HG03457 (cell line): Measurements from ENCODE around the gene TMEM129.

Source experiments
- ATAC-seq: cut with Tn5 transposase; IDR thresholded peaks from one replicate; pipeline ENCODE4 v1.9.1; 2021; ENCODE audit warnings: moderate number of reproducible peaks; ENCODE audit not compliant: unreplicated experiment

TMEM129 gene

GRCh38 chr4:1722551-1723118, 1.5 kb upstream of the TMEM129 start:
- no peak for ATAC-seq

GRCh38 chr4:1721666-1722550, 785 bp upstream of the TMEM129 start:
- no peak for ATAC-seq

GRCh38 chr4:1720163-1720983, 750 bp downstream of the TMEM129 start:
- peak; percentile 7 for ATAC-seq

- no peak for ATAC-seq
These were observed 2.9 kb downstream of the TMEM129 start for GRCh38 chr4:1718095-1718850.

GRCh38 chr4:1717129-1718094, 3.7 kb downstream of the TMEM129 start:
- no peak for ATAC-seq

- no peak for ATAC-seq
These were observed 4.8 kb downstream of the TMEM129 start for GRCh38 chr4:1716065-1716945.

GRCh38 chr4:1715002-1715758, 5.9 kb downstream of the TMEM129 start:
- ATAC-seq: no peak

GRCh38 chr4:1714303-1715001, 6.7 kb downstream of the TMEM129 start:
- ATAC-seq: no peak

- no peak for ATAC-seq
These were observed 7.9 kb downstream of the TMEM129 start for GRCh38 chr4:1713003-1713851.

GRCh38 chr4:1712216-1713002, 8.7 kb downstream of the TMEM129 start, which contains the start of gene SLBP:
Gene SLBP, minus strand, starts transcription at chr4:1712319. Its CDS starts 131 bp downstream, at chr4:1712188.
- peak; percentile 64 for ATAC-seq

GRCh38 chr4:1711571-1712215, 9.4 kb downstream of the TMEM129 start:
- peak; percentile 6 for ATAC-seq

GRCh38 chr4:1711055-1711570, 10.0 kb downstream of the TMEM129 start:
- no peak for ATAC-seq

GRCh38 chr4:1708581-1708980, 12.5 kb downstream of the TMEM129 start:
- ATAC-seq: no peak

GRCh38 chr4:1706358-1706757, 14.8 kb downstream of the TMEM129 start:
- ATAC-seq: no peak

- no peak for ATAC-seq
These were observed 15.4 kb downstream of the TMEM129 start for GRCh38 chr4:1705732-1706131.
